Measurements from ENCODE around the gene TRIM38. TPM values are rescaled to one million over a fixed set of nuclear protein-coding genes. Genes with fewer than 3 reads are reported as not detected.
A peak's percentile ranks its signal among the peaks of the same experiment; 100 is the strongest.

TRIM38 gene
- total RNA-seq, 1 experiment from 2014 or later, result 0.70 TPM

DNA sequence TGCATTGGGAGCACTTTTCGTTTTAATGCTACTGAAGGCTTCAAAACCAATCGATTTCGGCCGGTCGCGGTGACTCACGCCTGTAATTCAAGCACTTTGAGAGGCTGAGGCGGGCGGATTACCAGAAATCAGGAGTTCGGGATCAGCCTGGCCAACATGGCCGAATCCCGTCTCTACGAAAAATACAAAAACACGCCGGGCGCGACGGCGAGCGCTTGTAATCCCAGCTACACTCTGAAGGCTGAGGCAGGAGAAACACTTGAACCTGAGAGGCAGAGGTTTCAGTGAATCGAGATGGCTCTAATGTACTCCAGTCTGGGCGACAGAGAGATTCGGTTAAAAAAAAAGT is 58.4 kb downstream of the TRIM38 start:
- Histone ChIP-seq H3K27me3 (replicated peaks; ENCODE audit: control insufficient read depth, insufficient read depth, low read length) (no peaks in the 10 kb centered on the region), H3K4me1 (peaks cover 14% of the 10 kb centered on the region), H3K36me3 (ENCODE audit: control insufficient read depth, insufficient read depth, low read length) (no peaks in the 10 kb centered on the region), H3K4me3 (ENCODE audit: low read depth, low read length) (peak overlapping the region; percentile 87), H3K9me3 (no peaks in the 10 kb centered on the region)
- H3K4me1 Mint-ChIP-seq (ENCODE audit: low read depth, unreplicated experiment), result peaks cover 7% of the 10 kb centered on the region
- peak; percentile 70 to 73 for DNase-seq
- H3K9me3 Mint-ChIP-seq (ENCODE audit: unreplicated experiment), result no peaks in the 10 kb centered on the region
- H3K4me3 Mint-ChIP-seq (ENCODE audit: unreplicated experiment), result peak overlapping the region; percentile 78
- H3K27ac Mint-ChIP-seq (ENCODE audit: unreplicated experiment), result peak overlapping the region; percentile 87
- ChIA-PET POLR2A (interaction anchor here (0.6 to 2.9 kb wide), 15 partner anchors 9 to 1818 kb away, joined by 3 to 91 read pairs (median 5); a partner anchor contains a TSS), CTCF (interaction anchor here (1.0 to 1.9 kb wide), 4 partner anchors 8 to 303 kb away, joined by 3 to 20 read pairs (median 4); no protein-coding TSS in a partner anchor)
- BruUV-seq (replicated peaks), result TSS peak; percentile 70
- H3K36me3 Mint-ChIP-seq (ENCODE audit: insufficient read depth, unreplicated experiment), result peaks cover 22% of the 10 kb centered on the region
- TF ChIP-seq, protein P1, sequence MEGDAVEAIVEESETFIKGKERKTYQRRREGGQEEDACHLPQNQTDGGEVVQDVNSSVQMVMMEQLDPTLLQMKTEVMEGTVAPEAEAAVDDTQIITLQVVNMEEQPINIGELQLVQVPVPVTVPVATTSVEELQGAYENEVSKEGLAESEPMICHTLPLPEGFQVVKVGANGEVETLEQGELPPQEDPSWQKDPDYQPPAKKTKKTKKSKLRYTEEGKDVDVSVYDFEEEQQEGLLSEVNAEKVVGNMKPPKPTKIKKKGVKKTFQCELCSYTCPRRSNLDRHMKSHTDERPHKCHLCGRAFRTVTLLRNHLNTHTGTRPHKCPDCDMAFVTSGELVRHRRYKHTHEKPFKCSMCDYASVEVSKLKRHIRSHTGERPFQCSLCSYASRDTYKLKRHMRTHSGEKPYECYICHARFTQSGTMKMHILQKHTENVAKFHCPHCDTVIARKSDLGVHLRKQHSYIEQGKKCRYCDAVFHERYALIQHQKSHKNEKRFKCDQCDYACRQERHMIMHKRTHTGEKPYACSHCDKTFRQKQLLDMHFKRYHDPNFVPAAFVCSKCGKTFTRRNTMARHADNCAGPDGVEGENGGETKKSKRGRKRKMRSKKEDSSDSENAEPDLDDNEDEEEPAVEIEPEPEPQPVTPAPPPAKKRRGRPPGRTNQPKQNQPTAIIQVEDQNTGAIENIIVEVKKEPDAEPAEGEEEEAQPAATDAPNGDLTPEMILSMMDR (IDR thresholded peaks at IDR 0.05; ENCODE audit: insufficient read depth in 1 of 2, low read depth in 1 of 2, low read length in 1 of 2, severe bottlenecking in 1 of 2, unreplicated experiment in 1 of 2), result no peak
- no peaks in the 10 kb centered on the region for H3K27me3 Mint-ChIP-seq (ENCODE audit: insufficient read depth, unreplicated experiment)
- intact Hi-C loops (cut with micrococcal nuclease; ENCODE audit: unreplicated experiment), result loop anchor here (10.0 kb wide), 1 partner anchor 1814 kb away; a partner anchor contains a TSS

DNA sequence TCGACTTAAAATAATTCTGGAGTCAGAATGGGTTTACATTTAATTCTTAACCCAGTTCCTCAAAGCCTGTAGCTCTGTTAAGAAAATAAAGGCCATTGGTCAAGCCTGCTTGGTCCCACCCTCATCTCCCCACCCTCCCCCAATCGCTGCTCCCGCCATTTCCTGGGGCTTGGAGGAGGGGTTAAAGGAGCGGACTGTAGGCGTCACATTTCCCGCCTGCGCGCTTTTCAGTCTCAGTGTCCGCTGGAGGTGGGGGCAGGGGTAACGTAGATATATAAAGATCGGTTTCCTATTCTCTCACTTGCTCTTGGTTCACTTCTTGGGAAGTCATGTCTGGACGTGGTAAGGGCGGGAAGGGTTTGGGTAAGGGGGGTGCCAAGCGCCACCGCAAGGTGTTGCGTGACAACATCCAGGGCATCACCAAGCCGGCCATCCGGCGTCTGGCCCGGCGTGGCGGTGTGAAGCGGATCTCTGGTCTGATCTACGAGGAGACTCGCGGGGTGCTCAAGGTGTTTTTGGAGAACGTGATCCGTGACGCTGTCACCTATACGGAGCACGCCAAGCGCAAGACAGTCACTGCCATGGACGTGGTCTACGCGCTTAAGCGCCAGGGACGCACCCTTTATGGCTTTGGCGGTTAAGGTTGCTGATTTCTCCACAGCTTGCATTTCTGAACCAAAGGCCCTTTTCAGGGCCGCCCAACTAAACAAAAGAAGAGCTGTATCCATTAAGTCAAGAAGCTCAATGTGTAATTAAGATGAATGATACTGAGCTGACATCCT is 58.9 kb downstream of the TRIM38 start:
- intact Hi-C loops (cut with micrococcal nuclease; ENCODE audit: unreplicated experiment), result loop anchor here (10.0 kb wide), 1 partner anchor 1813 kb away; a partner anchor contains a TSS
- DNase-seq, result peak; percentile 91 to 95
- Mint-ChIP-seq H3K27ac (ENCODE audit: unreplicated experiment) (peak overlapping the region; percentile 87), H3K9me3 (ENCODE audit: unreplicated experiment) (no peaks in the 10 kb centered on the region), H3K4me1 (ENCODE audit: low read depth, unreplicated experiment) (peaks cover 7% of the 10 kb centered on the region), H3K27me3 (ENCODE audit: insufficient read depth, unreplicated experiment) (no peaks in the 10 kb centered on the region), H3K36me3 (ENCODE audit: insufficient read depth, unreplicated experiment) (peaks cover 27% of the 10 kb centered on the region), H3K4me3 (ENCODE audit: unreplicated experiment) (peak overlapping the region; percentile 78)
- no peaks in the 10 kb centered on the region for H3K9me3 ChIP-seq
- peaks cover 16% of the 10 kb centered on the region for H3K4me1 ChIP-seq
- ChIA-PET POLR2A (interaction anchor here (0.6 to 2.9 kb wide), 23 partner anchors 8 to 1872 kb away, joined by 3 to 91 read pairs (median 3); a partner anchor contains a TSS), CTCF (interaction anchor here (0.7 to 1.9 kb wide), 5 partner anchors 8 to 303 kb away, joined by 3 to 20 read pairs (median 4); no protein-coding TSS in a partner anchor)
- H3K4me3 ChIP-seq (ENCODE audit: low read depth, low read length), result peak overlapping the region; percentile 87
- TF ChIP-seq, protein P1 (IDR thresholded peaks at IDR 0.05; ENCODE audit: insufficient read depth in 1 of 2, low read depth in 1 of 2, low read length in 1 of 2, severe bottlenecking in 1 of 2, unreplicated experiment in 1 of 2), result no peak
- H3K27me3 ChIP-seq (replicated peaks; ENCODE audit: control insufficient read depth, insufficient read depth, low read length), result no peaks in the 10 kb centered on the region
- no peaks in the 10 kb centered on the region for H3K36me3 ChIP-seq (ENCODE audit: control insufficient read depth, insufficient read depth, low read length)
- BruUV-seq (replicated peaks), result TSS peak; percentile 98

DNA sequence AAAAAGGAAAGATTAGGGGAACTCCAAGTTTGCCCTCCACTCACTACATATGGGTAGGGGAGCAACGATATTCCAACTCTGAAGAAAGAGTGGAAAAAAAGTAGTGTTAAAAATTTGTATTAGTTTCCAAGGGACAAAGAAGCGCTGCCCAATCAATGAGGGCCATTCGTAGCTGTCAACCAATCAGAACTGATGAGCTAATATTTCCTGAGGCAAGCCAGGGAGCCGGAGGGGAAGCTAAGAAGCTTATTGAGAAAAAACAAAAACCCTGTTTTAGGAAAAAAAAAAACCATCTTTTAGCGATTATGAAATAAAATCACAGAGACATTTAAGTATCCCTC is 59.5 kb downstream of the TRIM38 start:
- ChIA-PET POLR2A (interaction anchor here (0.6 to 2.9 kb wide), 14 partner anchors 10 to 1871 kb away, joined by 3 to 91 read pairs (median 4); a partner anchor contains a TSS), CTCF (interaction anchor here (0.7 to 1.9 kb wide), 3 partner anchors 11 to 29 kb away, joined by 3 to 20 read pairs (median 5); no protein-coding TSS in a partner anchor)
- Mint-ChIP-seq H3K27ac (ENCODE audit: unreplicated experiment) (peak overlapping the region; percentile 87), H3K4me1 (ENCODE audit: low read depth, unreplicated experiment) (peaks cover 10% of the 10 kb centered on the region), H3K9me3 (ENCODE audit: unreplicated experiment) (no peaks in the 10 kb centered on the region), H3K36me3 (ENCODE audit: insufficient read depth, unreplicated experiment) (peaks cover 33% of the 10 kb centered on the region), H3K27me3 (ENCODE audit: insufficient read depth, unreplicated experiment) (peaks cover 2% of the 10 kb centered on the region), H3K4me3 (ENCODE audit: unreplicated experiment) (peak overlapping the region; percentile 78)
- Histone ChIP-seq H3K27me3 (replicated peaks; ENCODE audit: control insufficient read depth, insufficient read depth, low read length) (no peaks in the 10 kb centered on the region), H3K9me3 (no peaks in the 10 kb centered on the region), H3K4me3 (ENCODE audit: low read depth, low read length) (peak overlapping the region; percentile 87), H3K4me1 (peaks cover 16% of the 10 kb centered on the region), H3K36me3 (ENCODE audit: control insufficient read depth, insufficient read depth, low read length) (no peaks in the 10 kb centered on the region)
- DNase-seq, result peak; percentile 64 to 66
- intact Hi-C loops (cut with micrococcal nuclease; ENCODE audit: unreplicated experiment), result loop anchor here (10.0 kb wide), 1 partner anchor 1813 kb away; a partner anchor contains a TSS
- no TSS peak for BruUV-seq (replicated peaks)
- TF ChIP-seq, protein P1 (IDR thresholded peaks at IDR 0.05; ENCODE audit: insufficient read depth in 1 of 2, low read depth in 1 of 2, low read length in 1 of 2, severe bottlenecking in 1 of 2, unreplicated experiment in 1 of 2), result no peak
